ENCODE results near the gene FARS2. TPM values are rescaled to one million over a fixed set of nuclear protein-coding genes. Genes with fewer than 3 reads are reported as not detected.

The FARS2 gene
- polyA plus RNA-seq, 2 of the 4 experiments (the other 2 are of a cell fraction), result 12.9 to 17.5 TPM

GRCh38 chr6:5554226-5554625 lies 292.9 kb downstream of the FARS2 start (continued):
- TF ChIP-seq FOSB (CRISPR knock-in tag; IDR thresholded peaks at IDR 0.05) (no peak), RNF2 (IDR thresholded peaks at IDR 0.05; ENCODE audit: borderline replicate concordance, low read depth) (no peak)

DNA sequence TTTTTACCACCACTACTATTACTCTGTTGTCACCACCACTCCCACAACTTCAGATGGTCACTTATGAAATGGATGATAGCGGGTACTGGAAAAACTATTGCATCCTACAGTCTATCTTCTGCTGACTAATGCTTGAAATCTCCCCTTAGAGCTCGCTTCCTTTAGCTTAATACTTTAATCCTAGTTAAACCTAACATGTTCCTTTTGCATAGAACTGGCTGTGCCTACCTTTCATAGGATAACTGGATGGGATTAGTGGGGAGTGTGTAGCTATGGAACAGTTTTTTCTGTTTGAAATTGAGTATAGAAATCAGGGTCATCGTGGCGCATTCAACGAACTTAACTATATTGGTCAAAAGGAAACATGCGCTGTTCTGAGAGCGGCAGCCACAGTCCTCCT lies 294.7 kb downstream of the FARS2 start:
- ATAC-seq (no peak), DNase-seq (ENCODE audit: low read depth in 1 of 2, low spot score in 1 of 2) (no peak), FAIRE-seq (no peak)
- Histone ChIP-seq H3K9me3 (no peaks in the 10 kb centered on the region), H3K4me2 (no peak overlapping the region), H3K27ac (no peak overlapping the region), H3K4me1 (no peaks in the 10 kb centered on the region), H3K4me3 (no peak overlapping the region)
- POLR2A ChIA-PET, result no interaction called here
- CTCF ChIA-PET, result no interaction called here
- TF ChIP-seq HOXB13 (CRISPR knock-in tag; IDR thresholded peaks at IDR 0.05; ENCODE audit: low read depth) (no peak), PHF8 (IDR thresholded peaks at IDR 0.05; ENCODE audit: borderline replicate concordance, low read depth) (no peak), PBX3 (IDR thresholded peaks at IDR 0.05) (no peak), ZSCAN20 (CRISPR knock-in tag; IDR thresholded peaks at IDR 0.05) (no peak), FOXS1 (CRISPR knock-in tag; IDR thresholded peaks at IDR 0.05) (no peak), HDAC2 (IDR thresholded peaks at IDR 0.05) (no peak), MAX (IDR thresholded peaks at IDR 0.05) (no peak), E2F6 (IDR thresholded peaks at IDR 0.05; ENCODE audit: borderline replicate concordance, low read depth) (no peak), EP300 (IDR thresholded peaks at IDR 0.05) (no peak), RARB (CRISPR knock-in tag; IDR thresholded peaks at IDR 0.05) (no peak), HEYL (CRISPR knock-in tag; IDR thresholded peaks at IDR 0.05) (no peak), REST (IDR thresholded peaks at IDR 0.05) (no peak), KDM1A (IDR thresholded peaks at IDR 0.05; ENCODE audit: low read depth) (no peak)
- WGBS (ENCODE audit: missing lambda C conversion rate), result 95% methylated on average over 7 of the region's 7 CpGs

DNA sequence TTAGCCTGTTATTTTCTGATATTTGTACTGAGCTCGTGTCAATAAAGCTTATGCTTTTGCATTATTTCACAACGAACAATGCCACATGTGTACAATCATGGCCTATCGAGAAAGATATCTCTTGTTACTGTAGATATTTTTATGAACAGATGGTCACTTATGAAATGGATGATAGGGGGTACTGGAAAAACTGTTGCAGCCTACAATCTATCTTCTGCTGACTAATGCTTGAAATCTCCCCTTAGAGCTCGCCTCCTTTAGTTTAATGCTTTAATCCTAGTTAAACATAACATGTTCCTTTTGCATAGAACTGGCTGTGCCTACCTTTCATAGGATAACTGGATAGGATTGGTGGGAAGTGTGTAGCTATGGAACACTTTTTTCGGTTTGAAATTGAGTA lies 296.2 kb downstream of the FARS2 start:
- FAIRE-seq, result no peak
- no peak for ATAC-seq
- TF ChIP-seq HEYL (CRISPR knock-in tag; IDR thresholded peaks at IDR 0.05) (no peak), SREBF2 (IDR thresholded peaks at IDR 0.05) (no peak), ZC3H11A (IDR thresholded peaks at IDR 0.05) (no peak), CHD4 (IDR thresholded peaks at IDR 0.05; ENCODE audit: borderline replicate concordance) (no peak), BHLHE40 (IDR thresholded peaks at IDR 0.05; ENCODE audit: low read depth, low read length) (no peak), CBX2 (IDR thresholded peaks at IDR 0.05; ENCODE audit: borderline replicate concordance, low read depth) (no peak)
- TF ChIP-seq, protein P1, sequence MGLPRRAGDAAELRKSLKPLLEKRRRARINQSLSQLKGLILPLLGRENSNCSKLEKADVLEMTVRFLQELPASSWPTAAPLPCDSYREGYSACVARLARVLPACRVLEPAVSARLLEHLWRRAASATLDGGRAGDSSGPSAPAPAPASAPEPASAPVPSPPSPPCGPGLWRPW (IDR thresholded peaks at IDR 0.05), result no peak
- ChIA-PET POLR2A (no interaction called here), CTCF (no interaction called here)
- Histone ChIP-seq H3K9me3 (no peaks in the 10 kb centered on the region), H3K4me2 (no peak overlapping the region), H3K4me1 (no peaks in the 10 kb centered on the region), H3K27ac (no peak overlapping the region), H3K4me3 (no peak overlapping the region)
- DNase-seq (ENCODE audit: low read depth in 1 of 2, low spot score in 1 of 2), result no peak
- 81% methylated on average over 5 of the region's 5 CpGs for WGBS (ENCODE audit: missing lambda C conversion rate)

Measured in A549 (cell line).